Astrocyte of the spinal cord (primary cell): ENCODE measurements around the gene ALKBH5.
A peak's percentile ranks its signal among the peaks of the same experiment; 100 is the strongest.

Source experiments
- DNase-seq: peaks from one replicate; pipeline ENCODE4 v3.0.0; 2011; ENCODE audit warnings: low read depth, low spot score
- H3K4me3 ChIP-seq: 2 replicates; pipeline ENCODE4 v1.5.1; 2011; ENCODE audit warnings: low read depth, mild to moderate bottlenecking, low read length, moderate library complexity
- in situ Hi-C: cut with HindIII; loops from 2 replicates; pipeline ENCODE4 v1.10.0; 2017; ENCODE audit warnings: low sequenced_read_pairs
- TF ChIP-seq, protein P1 (sequence below): IDR thresholded peaks from 2 replicates; pipeline ENCODE4 v1.5.1; 2012; ENCODE audit warnings: low read depth, mild to moderate bottlenecking, low read length, inconsistent platforms

Gene ALKBH5

GRCh38 chr17:18187226-18187625 lies 3.6 kb downstream of the ALKBH5 start:
- in situ Hi-C loops: no loop called here
- TF ChIP-seq, protein P1, sequence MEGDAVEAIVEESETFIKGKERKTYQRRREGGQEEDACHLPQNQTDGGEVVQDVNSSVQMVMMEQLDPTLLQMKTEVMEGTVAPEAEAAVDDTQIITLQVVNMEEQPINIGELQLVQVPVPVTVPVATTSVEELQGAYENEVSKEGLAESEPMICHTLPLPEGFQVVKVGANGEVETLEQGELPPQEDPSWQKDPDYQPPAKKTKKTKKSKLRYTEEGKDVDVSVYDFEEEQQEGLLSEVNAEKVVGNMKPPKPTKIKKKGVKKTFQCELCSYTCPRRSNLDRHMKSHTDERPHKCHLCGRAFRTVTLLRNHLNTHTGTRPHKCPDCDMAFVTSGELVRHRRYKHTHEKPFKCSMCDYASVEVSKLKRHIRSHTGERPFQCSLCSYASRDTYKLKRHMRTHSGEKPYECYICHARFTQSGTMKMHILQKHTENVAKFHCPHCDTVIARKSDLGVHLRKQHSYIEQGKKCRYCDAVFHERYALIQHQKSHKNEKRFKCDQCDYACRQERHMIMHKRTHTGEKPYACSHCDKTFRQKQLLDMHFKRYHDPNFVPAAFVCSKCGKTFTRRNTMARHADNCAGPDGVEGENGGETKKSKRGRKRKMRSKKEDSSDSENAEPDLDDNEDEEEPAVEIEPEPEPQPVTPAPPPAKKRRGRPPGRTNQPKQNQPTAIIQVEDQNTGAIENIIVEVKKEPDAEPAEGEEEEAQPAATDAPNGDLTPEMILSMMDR: no peak
- no peak for DNase-seq
- H3K4me3 ChIP-seq: peak overlapping the region; percentile 55

DNA sequence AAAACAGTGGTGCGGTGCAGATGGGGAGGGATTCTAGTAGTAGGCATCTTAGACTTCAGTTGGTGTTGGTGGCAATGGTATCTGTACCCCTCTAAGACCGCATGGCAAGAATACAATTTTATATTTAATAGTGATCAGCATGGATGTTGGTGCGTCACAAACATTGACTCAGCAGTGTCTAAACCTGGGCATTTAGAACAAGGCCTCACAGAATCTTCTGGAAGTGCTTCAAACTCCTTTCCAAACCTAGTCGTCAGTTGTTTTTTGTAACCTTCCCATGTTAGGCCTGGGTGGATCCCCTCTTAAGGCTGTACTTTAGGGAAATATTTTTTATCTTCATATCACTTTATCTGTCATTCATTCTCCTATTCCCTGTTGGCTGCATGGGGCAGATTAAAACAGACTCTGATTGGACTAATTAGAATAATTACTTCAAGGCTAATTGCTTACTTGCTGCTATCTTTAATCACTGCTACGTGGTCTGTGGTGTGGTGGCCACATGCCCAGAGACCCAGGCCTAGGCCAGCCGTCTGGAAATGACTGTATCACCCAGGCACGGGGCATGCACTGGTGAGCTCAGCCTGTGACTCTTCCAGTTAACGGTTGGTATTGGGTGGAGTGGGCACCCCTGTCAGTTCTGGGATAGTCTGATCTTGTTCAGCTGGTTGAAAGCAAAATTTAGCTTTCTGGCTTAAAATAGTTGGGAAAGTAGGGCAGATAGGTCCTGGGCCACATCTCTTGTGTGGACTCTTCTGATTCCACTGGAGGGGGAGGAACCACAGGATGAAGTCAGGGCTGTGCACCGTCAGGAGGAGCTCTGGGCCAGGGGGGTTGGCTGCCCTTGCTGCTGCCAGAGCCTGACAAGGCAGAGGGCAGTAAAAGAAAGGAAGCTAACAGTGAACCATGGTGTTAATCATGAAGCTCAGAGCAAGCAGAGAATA lies 4.5 kb downstream of the ALKBH5 start:
- TF ChIP-seq, protein P1: no peak
- in situ Hi-C loops: no loop called here
- peak overlapping the region; percentile 55 for H3K4me3 ChIP-seq
- DNase-seq: peak; percentile 31

- in situ Hi-C loops: no loop called here
- DNase-seq: no peak
- TF ChIP-seq, protein P1: no peak
- H3K4me3 ChIP-seq: no peak overlapping the region
These were observed 7.1 kb downstream of the ALKBH5 start for GRCh38 chr17:18190628-18191235.

GRCh38 chr17:18191236-18191667 lies 7.6 kb downstream of the ALKBH5 start:
- no peak overlapping the region for H3K4me3 ChIP-seq
- TF ChIP-seq, protein P1: no peak
- DNase-seq: peak; percentile 17
- in situ Hi-C loops: no loop called here

GRCh38 chr17:18191967-18192366 lies 8.3 kb downstream of the ALKBH5 start:
- DNase-seq: no peak
- TF ChIP-seq, protein P1: peak; percentile 41

DNA sequence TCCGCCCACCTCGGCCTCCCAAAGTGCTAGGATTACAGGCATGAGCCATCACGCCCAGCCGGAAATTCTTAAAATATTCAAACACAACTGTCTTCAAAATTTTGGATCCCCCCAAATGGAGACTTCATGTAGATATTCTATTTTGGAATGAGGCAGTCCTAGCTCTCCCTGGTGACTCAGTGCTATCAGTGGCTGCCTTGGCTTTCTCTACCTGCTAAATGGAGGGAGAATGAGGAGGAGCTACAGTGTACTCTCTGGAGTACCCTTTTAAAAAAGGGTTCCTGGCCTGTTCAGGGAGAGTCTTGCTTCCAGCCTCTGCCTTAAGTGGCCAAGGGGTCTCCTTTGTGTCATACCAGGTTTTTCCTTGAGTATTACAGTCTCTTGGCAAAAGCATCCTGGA lies 10.8 kb downstream of the ALKBH5 start:
- in situ Hi-C loops: no loop called here
- TF ChIP-seq, protein P1: no peak
- no peak for DNase-seq
- no peak overlapping the region for H3K4me3 ChIP-seq

More at GRCh38 chr17:18191967-18192366, 8.3 kb downstream of the ALKBH5 start:
- H3K4me3 ChIP-seq: no peak overlapping the region
- in situ Hi-C loops: no loop called here
